ENCODE results near the gene GON4L.

Gene GON4L

GRCh38 chr1:155873860-155874259 is 16.8 kb upstream of the GON4L start:
- Histone ChIP-seq H3K27ac (ENCODE audit: low read depth, low read length) (no peak overlapping the region), H3K9me2 (replicated peaks; ENCODE audit: control insufficient read depth, low read length) (no peaks in the 10 kb centered on the region), H3K27me3 (ENCODE audit: control insufficient read depth, low read length) (no peaks in the 10 kb centered on the region), H3K4me2 (ENCODE audit: low read length) (no peak overlapping the region), H3K4me3 (ENCODE audit: low read length) (no peak overlapping the region), H3K36me3 (ENCODE audit: control insufficient read depth, low read length) (peaks cover 14% of the 10 kb centered on the region; the same call in 1 of the 2 replicates), H3K4me1 (ENCODE audit: control insufficient read depth, low read length) (peaks cover 8% of the 10 kb centered on the region), H3K9me3 (ENCODE audit: control insufficient read depth, insufficient read depth, low read length) (no peaks in the 10 kb centered on the region), H3K79me2 (ENCODE audit: control insufficient read depth, low read length) (no peaks in the 10 kb centered on the region), H3F3A (ENCODE audit: control insufficient read depth, insufficient read depth) (no peaks in the 10 kb centered on the region), H4K20me1 (ENCODE audit: control insufficient read depth, insufficient read depth, low read depth, low read length) (no peaks in the 10 kb centered on the region)
- TF ChIP-seq CTCF (IDR thresholded peaks at IDR 0.05; ENCODE audit: low read depth, low read length, poor library complexity, severe bottlenecking) (no peak), EZH2phosphoT487 (IDR thresholded peaks at IDR 0.05; ENCODE audit: borderline replicate concordance, low read length) (no peak)

- no peaks in the 10 kb centered on the region for H3K9me3 ChIP-seq (ENCODE audit: control insufficient read depth, insufficient read depth, low read length)
- no peak overlapping the region for H3K4me3 ChIP-seq (ENCODE audit: low read length)
- no peaks in the 10 kb centered on the region for H3F3A ChIP-seq (ENCODE audit: control insufficient read depth, insufficient read depth)
- peaks cover 19% of the 10 kb centered on the region; the same call in 1 of the 2 replicates for H3K36me3 ChIP-seq (ENCODE audit: control insufficient read depth, low read length)
- no peak overlapping the region for H3K27ac ChIP-seq (ENCODE audit: low read depth, low read length)
- no peak overlapping the region for H3K4me2 ChIP-seq (ENCODE audit: low read length)
- H3K79me2 ChIP-seq (ENCODE audit: control insufficient read depth, low read length): 0 out of 2 replicates have a peak, but pooled peaks cover 3% of the 10 kb centered on the region
- H4K20me1 ChIP-seq (ENCODE audit: control insufficient read depth, insufficient read depth, low read depth, low read length): no peaks in the 10 kb centered on the region
- H3K9me2 ChIP-seq (replicated peaks; ENCODE audit: control insufficient read depth, low read length): no peaks in the 10 kb centered on the region
- no peaks in the 10 kb centered on the region for H3K27me3 ChIP-seq (ENCODE audit: control insufficient read depth, low read length)
- no peak for TF ChIP-seq CTCF (IDR thresholded peaks at IDR 0.05; ENCODE audit: low read depth, low read length, poor library complexity, severe bottlenecking)
- TF ChIP-seq EZH2phosphoT487 (IDR thresholded peaks at IDR 0.05; ENCODE audit: borderline replicate concordance, low read length): no peak
- peaks cover 8% of the 10 kb centered on the region for H3K4me1 ChIP-seq (ENCODE audit: control insufficient read depth, low read length)
Observed at GRCh38 chr1:155872527-155872926, 15.5 kb upstream of the GON4L start.

GRCh38 chr1:155871390-155871789 is 14.4 kb upstream of the GON4L start:
- TF ChIP-seq CTCF (IDR thresholded peaks at IDR 0.05; ENCODE audit: low read depth, low read length, poor library complexity, severe bottlenecking) (no peak), EZH2phosphoT487 (IDR thresholded peaks at IDR 0.05; ENCODE audit: borderline replicate concordance, low read length) (no peak)
- Histone ChIP-seq H3K36me3 (ENCODE audit: control insufficient read depth, low read length) (peaks cover 19% of the 10 kb centered on the region; the same call in 1 of the 2 replicates), H3F3A (ENCODE audit: control insufficient read depth, insufficient read depth) (no peaks in the 10 kb centered on the region), H3K4me2 (ENCODE audit: low read length) (no peak overlapping the region), H3K4me3 (ENCODE audit: low read length) (no peak overlapping the region), H4K20me1 (ENCODE audit: control insufficient read depth, insufficient read depth, low read depth, low read length) (no peaks in the 10 kb centered on the region), H3K27me3 (ENCODE audit: control insufficient read depth, low read length) (no peaks in the 10 kb centered on the region), H3K9me3 (ENCODE audit: control insufficient read depth, insufficient read depth, low read length) (no peaks in the 10 kb centered on the region), H3K9me2 (replicated peaks; ENCODE audit: control insufficient read depth, low read length) (no peaks in the 10 kb centered on the region), H3K27ac (ENCODE audit: low read depth, low read length) (no peak overlapping the region), H3K4me1 (ENCODE audit: control insufficient read depth, low read length) (peaks cover 8% of the 10 kb centered on the region), H3K79me2 (ENCODE audit: control insufficient read depth, low read length) (0 out of 2 replicates have a peak, but pooled peaks cover 3% of the 10 kb centered on the region)
